ENCODE measurements around the gene BRMS1L. TPM values are rescaled to one million over a fixed set of nuclear protein-coding genes. Genes with fewer than 3 reads are reported as not detected.
"Not testable (repeated sequence)": the region's sequence is repeated elsewhere in the genome, so short reads cannot be mapped to it uniquely, and the experiment has no call there.

Gene BRMS1L
- total RNA-seq, 2 donors from 2014 or later = 5.4 to 7.7 TPM

- not testable (repeated sequence) for H3K4me1 Mint-ChIP-seq; H3K4me3 Mint-ChIP-seq; H3K27ac Mint-ChIP-seq; ATAC-seq (replicated peaks); H3K27me3 Mint-ChIP-seq
- Mint-ChIP-seq H3K9me3 (peaks cover 18% of the 10 kb centered on the region), H3K36me3 (ENCODE audit: low read depth) (peaks cover 100% of the 10 kb centered on the region)
Measured at GRCh38 chr14:35841704-35842103, 15.6 kb downstream of the BRMS1L start.

DNA sequence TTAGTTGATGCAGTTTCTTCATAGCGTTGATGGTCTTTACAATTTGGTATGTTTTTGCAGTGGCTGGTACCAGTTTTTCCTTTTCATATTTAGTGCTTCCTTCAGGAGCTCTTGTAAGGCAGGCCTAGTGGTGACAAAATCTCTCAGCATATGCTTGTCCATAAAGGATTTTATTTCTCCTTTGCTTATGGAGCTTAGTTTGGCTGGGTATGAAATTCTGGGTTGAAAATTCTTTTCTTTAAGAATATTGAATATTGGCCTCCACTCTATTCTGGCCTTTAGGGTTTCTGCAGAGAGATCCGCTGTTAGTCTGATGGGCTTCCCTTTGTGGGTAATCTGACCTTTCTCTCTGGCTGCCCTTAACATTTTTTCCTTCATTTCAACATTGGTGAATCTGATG, 16.1 kb downstream of the BRMS1L start:
- not testable (repeated sequence) for H3K4me1 Mint-ChIP-seq; ATAC-seq (replicated peaks); H3K27ac Mint-ChIP-seq; H3K27me3 Mint-ChIP-seq; H3K4me3 Mint-ChIP-seq
- Mint-ChIP-seq H3K9me3 (peaks cover 18% of the 10 kb centered on the region), H3K36me3 (ENCODE audit: low read depth) (peaks cover 100% of the 10 kb centered on the region)

DNA sequence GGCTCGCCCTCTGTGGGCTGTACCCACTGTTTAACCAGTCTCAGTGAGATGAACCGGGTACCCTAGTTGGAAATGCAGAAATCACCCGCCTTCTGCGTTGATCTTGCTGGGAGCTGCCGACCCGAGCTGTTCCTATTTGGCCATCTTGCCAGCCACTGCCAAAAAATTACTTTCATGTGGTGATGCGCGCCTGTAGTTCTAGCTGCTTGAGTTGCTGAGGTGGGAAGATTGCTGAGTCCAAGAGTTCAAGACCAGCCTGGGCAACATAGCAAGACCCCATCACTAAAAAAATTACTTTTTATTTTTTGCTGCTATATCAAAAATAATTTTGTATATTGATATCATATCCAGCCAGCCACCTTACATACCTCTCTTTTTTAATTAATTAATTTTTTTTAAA, 18.4 kb downstream of the BRMS1L start:
- Mint-ChIP-seq H3K27ac (no peak overlapping the region), H3K9me3 (peaks cover 18% of the 10 kb centered on the region), H3K36me3 (ENCODE audit: low read depth) (peaks cover 97% of the 10 kb centered on the region), H3K27me3 (no peaks in the 10 kb centered on the region), H3K4me3 (no peak overlapping the region), H3K4me1 (no peaks in the 10 kb centered on the region)
- no peak for ATAC-seq (replicated peaks)

GRCh38 chr14:35847636-35848035, 21.5 kb downstream of the BRMS1L start:
- H3K36me3 Mint-ChIP-seq (ENCODE audit: low read depth) = peaks cover 93% of the 10 kb centered on the region
- H3K27me3 Mint-ChIP-seq = no peaks in the 10 kb centered on the region
- H3K4me3 Mint-ChIP-seq = no peak overlapping the region
- H3K9me3 Mint-ChIP-seq = peaks cover 4% of the 10 kb centered on the region
- H3K27ac Mint-ChIP-seq = no peak overlapping the region
- ATAC-seq (replicated peaks) = no peak
- H3K4me1 Mint-ChIP-seq = no peaks in the 10 kb centered on the region

DNA sequence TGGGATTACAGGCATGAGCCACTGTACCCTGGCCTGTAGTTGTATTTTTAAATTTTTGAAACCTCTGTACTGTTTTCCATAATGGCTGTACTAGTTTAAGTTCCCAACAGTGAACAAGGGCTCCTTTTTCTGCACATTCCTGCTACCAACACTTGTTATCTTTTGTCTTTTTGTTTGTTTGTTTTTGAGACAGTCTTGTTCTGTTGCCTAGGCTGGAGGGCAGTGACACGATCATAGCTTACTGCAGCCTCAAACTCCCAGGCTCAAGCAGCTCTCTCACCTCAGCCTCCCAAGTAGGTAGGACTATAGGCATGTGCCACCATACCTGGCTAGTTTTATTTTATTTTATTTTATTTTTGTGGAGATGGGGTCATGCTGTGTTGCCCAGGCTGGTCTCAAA, 23.0 kb downstream of the BRMS1L start:
- Mint-ChIP-seq H3K27ac (no peak overlapping the region), H3K27me3 (no peaks in the 10 kb centered on the region), H3K4me3 (no peak overlapping the region), H3K9me3 (no peaks in the 10 kb centered on the region), H3K4me1 (no peaks in the 10 kb centered on the region), H3K36me3 (ENCODE audit: low read depth) (peaks cover 84% of the 10 kb centered on the region)
- no peak for ATAC-seq (replicated peaks)

DNA sequence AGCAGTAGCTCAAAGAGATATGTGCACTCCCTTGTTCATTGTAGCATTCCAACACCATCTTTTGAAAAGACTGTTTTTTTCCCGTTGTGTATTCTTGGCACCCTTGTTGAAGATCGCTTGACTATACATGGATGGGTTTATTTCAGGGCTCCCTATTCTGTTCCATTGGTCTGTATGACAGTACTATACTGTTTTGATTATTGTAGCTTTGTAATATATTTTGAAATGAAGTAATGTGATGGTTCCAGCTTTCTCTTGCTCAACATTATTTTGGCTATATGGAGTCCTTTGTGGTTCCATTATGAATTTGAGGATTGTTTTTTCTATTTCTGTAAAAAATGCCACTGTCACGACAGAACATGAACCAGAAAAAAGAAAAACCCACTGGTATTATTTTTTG, 25.7 kb downstream of the BRMS1L start:
- H3K27ac Mint-ChIP-seq = no peak overlapping the region
- no peaks in the 10 kb centered on the region for H3K27me3 Mint-ChIP-seq
- peaks cover 5% of the 10 kb centered on the region for H3K4me1 Mint-ChIP-seq
- no peaks in the 10 kb centered on the region for H3K9me3 Mint-ChIP-seq
- ATAC-seq (replicated peaks) = no peak
- H3K4me3 Mint-ChIP-seq = no peak overlapping the region
- peaks cover 63% of the 10 kb centered on the region for H3K36me3 Mint-ChIP-seq (ENCODE audit: low read depth)

- Mint-ChIP-seq H3K9me3 (no peaks in the 10 kb centered on the region), H3K27ac (no peak overlapping the region), H3K4me3 (no peak overlapping the region), H3K4me1 (peaks cover 5% of the 10 kb centered on the region), H3K27me3 (no peaks in the 10 kb centered on the region), H3K36me3 (ENCODE audit: low read depth) (peaks cover 57% of the 10 kb centered on the region)
- ATAC-seq (replicated peaks) = no peak
Measured at GRCh38 chr14:35853225-35853624, 27.1 kb downstream of the BRMS1L start.

- ATAC-seq (replicated peaks) = no peak
- Mint-ChIP-seq H3K27me3 (no peaks in the 10 kb centered on the region), H3K27ac (no peak overlapping the region), H3K4me3 (no peak overlapping the region), H3K4me1 (peaks cover 5% of the 10 kb centered on the region), H3K9me3 (no peaks in the 10 kb centered on the region), H3K36me3 (ENCODE audit: low read depth) (peaks cover 55% of the 10 kb centered on the region)
Measured at GRCh38 chr14:35854696-35855270, 28.6 kb downstream of the BRMS1L start.

DNA sequence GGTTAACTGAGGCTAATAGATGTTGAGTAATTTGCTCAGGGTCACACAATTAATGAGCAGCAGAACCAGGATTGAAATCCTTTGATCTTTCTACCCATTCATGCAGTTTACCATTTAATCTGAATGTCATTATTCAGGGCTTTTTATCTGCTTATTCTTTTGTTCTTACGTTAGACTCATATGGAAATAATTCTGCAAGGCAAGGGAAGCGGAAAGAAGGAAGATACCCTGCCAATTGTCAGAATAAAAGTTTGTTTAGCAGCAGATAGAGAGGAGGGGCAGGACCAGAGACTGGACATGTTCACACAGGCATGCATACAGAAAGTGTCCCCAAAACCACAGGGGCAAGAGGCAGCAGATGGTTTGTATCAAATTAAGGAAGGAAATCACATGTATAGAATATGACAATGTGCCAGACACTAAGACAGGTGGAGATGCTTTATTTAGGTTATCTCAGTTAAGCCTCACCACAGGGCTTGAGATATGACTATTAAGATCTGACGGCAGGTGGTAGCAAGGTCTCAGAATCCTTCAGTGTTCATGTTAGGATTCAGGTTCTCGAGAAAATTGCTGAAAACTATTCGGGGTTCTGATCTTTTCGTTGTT, 29.8 kb downstream of the BRMS1L start:
- no peaks in the 10 kb centered on the region for H3K9me3 Mint-ChIP-seq
- peaks cover 5% of the 10 kb centered on the region for H3K4me1 Mint-ChIP-seq
- H3K27me3 Mint-ChIP-seq = no peaks in the 10 kb centered on the region
- H3K27ac Mint-ChIP-seq = no peak overlapping the region
- H3K36me3 Mint-ChIP-seq (ENCODE audit: low read depth) = peaks cover 46% of the 10 kb centered on the region
- no peak for ATAC-seq (replicated peaks)
- no peak overlapping the region for H3K4me3 Mint-ChIP-seq

DNA sequence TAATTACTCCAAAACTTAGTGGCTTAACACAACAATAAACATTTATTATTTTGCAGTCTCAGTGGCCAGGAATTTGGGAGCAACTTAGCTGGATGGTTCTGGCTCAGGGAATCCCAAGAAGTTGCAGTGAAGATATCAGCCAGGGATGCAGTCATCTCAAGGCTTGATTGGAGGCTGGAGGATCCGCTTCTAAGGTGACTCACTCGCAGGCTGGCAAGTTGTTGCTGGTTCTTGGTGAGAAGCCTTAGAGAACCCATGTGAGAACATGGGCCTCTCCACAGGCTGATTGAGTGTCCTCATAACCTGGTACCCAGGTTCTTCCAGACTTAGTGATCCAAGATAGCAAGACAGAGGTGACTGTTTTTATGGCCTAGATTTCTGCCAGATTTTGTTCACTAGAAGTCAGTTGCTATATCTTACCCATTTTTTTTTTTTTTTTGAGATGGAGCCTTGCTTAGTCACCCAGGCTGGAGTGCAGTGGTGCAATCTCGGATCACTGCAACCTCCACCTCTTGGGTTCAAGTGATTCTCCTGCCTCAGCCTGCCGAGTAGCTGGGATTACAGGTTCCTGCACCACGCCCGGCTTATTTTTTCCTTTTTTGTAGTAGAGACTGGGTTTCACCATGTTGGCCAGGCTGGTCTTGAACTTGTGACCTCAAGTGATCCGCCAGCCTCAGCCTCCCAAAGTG, 32.5 kb downstream of the BRMS1L start:
- H3K36me3 Mint-ChIP-seq (ENCODE audit: low read depth) = peaks cover 43% of the 10 kb centered on the region
- H3K9me3 Mint-ChIP-seq = no peaks in the 10 kb centered on the region
- no peaks in the 10 kb centered on the region for H3K27me3 Mint-ChIP-seq
- no peak for ATAC-seq (replicated peaks)
- H3K27ac Mint-ChIP-seq = peak overlapping the region; percentile 25
- H3K4me3 Mint-ChIP-seq = no peak overlapping the region
- peaks cover 5% of the 10 kb centered on the region for H3K4me1 Mint-ChIP-seq

DNA sequence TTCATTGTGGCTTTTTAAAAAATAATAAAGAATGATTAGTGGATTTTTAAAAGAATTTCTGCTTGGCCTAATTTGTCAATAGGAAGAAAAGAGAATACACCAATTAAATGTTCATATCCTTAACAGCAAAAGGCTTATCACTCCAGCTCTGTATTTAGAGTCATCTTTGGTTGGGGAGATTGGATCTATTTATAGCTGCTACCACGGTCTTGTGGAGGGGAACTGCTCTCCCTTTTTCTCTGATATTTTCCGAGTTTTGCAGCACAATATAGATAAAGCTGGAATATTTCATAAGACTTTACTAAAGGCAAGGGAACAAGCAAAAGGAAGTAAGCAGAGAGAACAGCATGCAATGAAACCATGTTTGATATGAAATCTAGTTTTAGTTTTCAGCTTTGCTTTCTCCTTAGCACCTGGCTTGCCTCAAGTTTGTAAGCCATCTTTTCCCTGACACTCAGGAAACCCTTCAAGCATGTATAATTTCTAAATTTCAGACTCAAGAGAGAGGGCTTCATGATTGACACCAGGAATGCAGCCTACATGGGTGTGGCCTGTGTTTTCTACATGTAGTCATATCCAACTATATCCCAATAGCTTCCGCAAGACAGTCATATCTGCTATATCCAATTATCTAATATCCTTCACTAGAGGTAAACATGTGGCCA, 35.2 kb downstream of the BRMS1L start:
- Mint-ChIP-seq H3K4me1 (no peaks in the 10 kb centered on the region), H3K27me3 (no peaks in the 10 kb centered on the region), H3K4me3 (no peak overlapping the region), H3K9me3 (no peaks in the 10 kb centered on the region), H3K36me3 (ENCODE audit: low read depth) (peaks cover 58% of the 10 kb centered on the region), H3K27ac (peak overlapping the region; percentile 39)
- no peak for ATAC-seq (replicated peaks)

- no peak overlapping the region for H3K4me3 Mint-ChIP-seq
- peaks cover 52% of the 10 kb centered on the region for H3K36me3 Mint-ChIP-seq (ENCODE audit: low read depth)
- no peak for ATAC-seq (replicated peaks)
- H3K27me3 Mint-ChIP-seq = no peaks in the 10 kb centered on the region
- H3K9me3 Mint-ChIP-seq = no peaks in the 10 kb centered on the region
- H3K4me1 Mint-ChIP-seq = no peaks in the 10 kb centered on the region
- H3K27ac Mint-ChIP-seq = no peak overlapping the region
Measured at GRCh38 chr14:35865611-35866324, 39.6 kb downstream of the BRMS1L start.

GRCh38 chr14:35866595-35867279, 40.6 kb downstream of the BRMS1L start:
- no peaks in the 10 kb centered on the region for H3K4me1 Mint-ChIP-seq
- H3K36me3 Mint-ChIP-seq (ENCODE audit: low read depth) = peaks cover 52% of the 10 kb centered on the region
- no peak overlapping the region for H3K4me3 Mint-ChIP-seq
- no peaks in the 10 kb centered on the region for H3K27me3 Mint-ChIP-seq
- no peaks in the 10 kb centered on the region for H3K9me3 Mint-ChIP-seq
- ATAC-seq (replicated peaks) = no peak
- H3K27ac Mint-ChIP-seq = no peak overlapping the region

GRCh38 chr14:35867280-35867629, 41.1 kb downstream of the BRMS1L start:
- Mint-ChIP-seq H3K27me3 (no peaks in the 10 kb centered on the region), H3K36me3 (ENCODE audit: low read depth) (peaks cover 52% of the 10 kb centered on the region), H3K4me1 (no peaks in the 10 kb centered on the region), H3K4me3 (no peak overlapping the region), H3K9me3 (no peaks in the 10 kb centered on the region), H3K27ac (no peak overlapping the region)
- no peak for ATAC-seq (replicated peaks)

All from activated T-helper 17 cell treated with anti-CD3 and anti-CD28 coated beads, Interleukin-2, amount 50 U/mL, for 72 hours (primary cell).